Stimulated activated CD8-positive, alpha-beta memory T cell treated with anti-CD3 and anti-CD28 coated beads, Interleukin-7, amount 100 ng/mL, for 1 hour (primary cell): Measurements from ENCODE around the gene ZNF302.
A peak's percentile ranks its signal among the peaks of the same experiment; 100 is the strongest.
"Not testable (repeated sequence)": the region's sequence is repeated elsewhere in the genome, so short reads cannot be mapped to it uniquely, and the experiment has no call there.

Source experiments
- DNase-seq, 2 donors: peaks; one replicate each; pipeline ENCODE4 v3.0.0-alpha.2; 2020; ENCODE audit warnings: low read depth in 2 of 2

The ZNF302 gene

DNA sequence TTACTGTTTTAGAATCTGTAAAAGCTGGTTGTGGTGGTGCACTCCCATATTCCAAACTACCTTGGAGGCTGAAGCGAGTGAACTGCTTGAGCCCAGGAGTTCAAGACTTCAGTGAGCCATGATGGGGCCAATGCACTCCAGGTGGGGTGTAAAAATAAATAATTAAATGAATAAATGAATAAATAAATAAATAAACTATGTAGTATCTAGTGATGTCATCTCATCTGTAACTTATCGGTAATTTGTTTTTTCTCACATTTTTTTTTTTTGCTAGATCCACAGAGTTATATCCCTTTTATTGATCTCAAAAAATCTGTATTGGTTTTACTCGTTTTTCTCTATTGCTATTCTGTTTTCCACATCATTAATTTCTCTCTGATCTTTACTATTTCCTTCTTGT lies 5.5 kb upstream of the ZNF302 start:
- no peak for DNase-seq

DNA sequence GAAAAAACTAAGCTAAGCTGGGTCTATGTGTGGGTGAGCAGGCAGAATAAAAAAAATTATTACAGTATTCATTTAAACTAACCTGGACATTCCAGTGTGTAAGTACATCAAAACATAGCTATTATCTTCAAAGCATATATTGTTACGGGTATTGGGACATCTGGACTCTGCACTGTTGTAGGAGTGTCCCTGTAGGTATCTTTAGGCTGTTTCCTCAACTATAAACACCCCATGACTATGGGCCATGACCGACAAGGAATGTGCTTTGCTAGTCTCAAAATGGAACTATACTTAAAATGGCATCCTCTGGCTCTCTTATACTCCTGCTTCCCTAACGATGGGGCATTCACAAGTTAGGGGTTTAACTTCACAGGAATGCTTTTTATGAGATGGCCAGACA lies 3.9 kb upstream of the ZNF302 start:
- DNase-seq, result no peak

DNA sequence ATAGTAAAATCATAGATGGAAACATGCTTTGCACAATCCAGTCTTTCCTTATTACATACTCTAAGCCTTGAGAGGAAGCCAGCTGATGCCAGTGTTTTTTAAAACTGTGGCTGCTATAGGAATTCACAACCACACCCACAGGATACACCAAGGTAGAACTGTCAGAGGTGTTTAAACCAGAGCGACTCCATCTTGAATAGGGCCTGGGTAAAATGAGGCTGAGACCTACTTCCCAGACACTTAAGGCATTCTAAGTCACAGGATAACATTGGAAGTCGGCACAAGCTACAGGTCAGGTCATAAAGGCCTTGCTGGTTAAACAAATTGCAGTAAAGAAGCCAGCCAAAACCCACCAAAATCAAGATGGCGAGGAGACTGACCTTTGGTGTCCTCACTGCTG lies 2.2 kb upstream of the ZNF302 start:
- no peak for DNase-seq

DNA sequence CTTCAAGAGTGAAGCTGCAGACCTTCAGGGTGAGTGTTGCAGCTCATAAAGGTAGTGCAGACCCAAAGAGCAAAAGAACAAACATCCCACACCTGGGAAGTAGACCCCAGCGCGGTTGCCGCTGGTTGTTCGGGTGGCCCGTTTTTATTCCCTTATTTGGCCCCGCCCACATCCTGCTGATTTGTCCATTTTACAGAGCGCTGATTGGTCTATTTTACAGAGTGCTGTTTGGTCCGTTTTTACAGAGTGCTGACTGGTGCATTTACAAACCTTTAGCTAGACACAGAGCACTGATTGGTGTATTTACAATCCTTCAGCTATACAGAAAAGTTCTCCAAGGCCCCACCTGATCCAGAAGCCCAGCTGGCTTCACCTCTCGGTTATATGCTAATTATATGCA lies 1.6 kb upstream of the ZNF302 start:
- DNase-seq, result no peak

DNA sequence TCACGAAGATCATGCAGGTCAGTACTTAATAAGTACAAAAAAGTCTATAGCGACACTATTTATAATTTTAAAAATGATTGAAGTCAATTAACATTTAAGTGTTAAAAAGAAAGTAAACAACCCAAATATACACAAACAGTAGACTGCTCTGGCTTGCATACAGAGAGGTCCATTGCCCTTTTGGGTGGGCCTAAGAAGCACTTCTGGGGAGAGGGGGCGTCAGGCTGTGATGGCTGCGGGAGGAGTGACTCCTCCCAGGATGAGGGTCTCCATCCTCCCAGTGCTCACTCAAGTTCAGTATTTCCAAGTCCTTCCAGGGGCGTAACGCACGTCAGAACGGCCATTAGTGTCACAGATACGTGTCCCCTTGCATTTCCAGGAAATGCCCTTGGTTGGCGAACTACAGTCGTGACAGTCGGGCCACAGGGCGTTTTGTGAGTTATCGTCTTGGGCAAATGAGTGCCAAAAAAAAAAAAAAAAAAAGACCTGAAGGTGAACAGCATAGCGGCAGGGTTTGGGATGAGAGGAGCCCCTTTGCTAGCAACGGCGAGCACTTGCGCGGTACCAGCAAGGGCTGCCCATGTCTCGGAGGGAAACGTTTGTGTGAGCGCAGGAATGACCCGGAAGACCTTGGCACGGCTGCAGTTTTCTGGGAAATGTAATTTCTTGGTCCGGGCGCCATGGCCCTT lies 637 bp upstream of the ZNF302 start, which contains the start of gene SCGB2B2:
Gene SCGB2B2 (minus strand): TSS at position 463 of the 689 bp plus-strand sequence. CDS start 82,596 bp downstream, outside the sequence.
- no peak for DNase-seq

DNA sequence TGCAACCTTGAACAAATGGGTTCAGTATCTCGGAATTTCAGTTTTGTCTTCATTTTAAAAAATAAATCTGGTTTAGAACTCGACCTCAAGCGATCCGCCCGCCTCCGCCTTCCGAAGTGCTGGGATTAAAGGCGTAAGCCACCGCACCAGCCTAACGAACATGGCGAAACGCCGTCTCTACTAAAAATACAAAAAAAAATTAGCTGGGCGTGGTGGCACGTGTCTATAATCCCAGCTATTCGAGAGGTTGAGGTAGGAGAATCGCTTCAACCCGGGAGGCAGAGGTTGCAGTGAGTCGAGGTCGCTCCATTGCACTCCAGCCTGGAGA lies 571 bp downstream of the ZNF302 start:
- no peak for DNase-seq

DNA sequence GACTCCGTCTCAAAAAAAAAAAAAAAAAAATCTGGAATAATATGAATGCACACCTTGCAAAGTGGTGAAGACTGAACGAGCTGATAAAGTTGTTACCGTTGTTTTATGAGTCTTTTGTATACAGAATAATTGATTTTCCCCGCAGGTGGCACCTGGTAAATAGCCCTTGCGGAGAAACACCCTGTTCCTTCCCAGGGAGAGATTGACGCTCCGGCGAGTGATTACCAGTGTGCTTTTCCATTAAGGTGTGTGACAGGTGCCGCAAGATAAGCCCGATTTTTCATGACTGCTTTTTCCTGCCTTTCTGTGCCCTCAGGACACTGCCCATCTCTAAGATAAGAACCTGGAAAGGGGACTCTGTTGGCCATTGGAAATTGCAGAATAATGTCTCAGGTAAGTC lies 943 bp downstream of the ZNF302 start:
- no peak for DNase-seq

DNA sequence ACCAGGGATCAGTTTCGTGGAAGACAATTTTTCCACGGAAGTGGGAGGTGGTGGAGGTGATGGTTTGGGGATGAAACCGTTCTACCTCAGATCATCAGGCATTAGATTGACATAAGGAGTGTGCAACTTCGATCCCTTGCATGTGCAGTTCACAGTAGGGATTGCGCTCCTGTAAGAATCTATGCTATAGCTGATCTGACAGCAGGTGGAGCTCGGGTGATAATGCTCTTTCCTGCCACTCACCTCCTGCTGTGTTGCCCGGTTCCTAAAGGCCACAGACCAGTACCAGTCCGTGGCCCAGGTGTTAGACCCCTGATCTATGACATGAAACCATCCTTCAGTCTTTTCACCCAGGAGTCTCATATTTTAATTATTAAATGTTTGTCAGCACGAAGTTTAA lies 4.0 kb downstream of the ZNF302 start:
- no peak for DNase-seq

DNA sequence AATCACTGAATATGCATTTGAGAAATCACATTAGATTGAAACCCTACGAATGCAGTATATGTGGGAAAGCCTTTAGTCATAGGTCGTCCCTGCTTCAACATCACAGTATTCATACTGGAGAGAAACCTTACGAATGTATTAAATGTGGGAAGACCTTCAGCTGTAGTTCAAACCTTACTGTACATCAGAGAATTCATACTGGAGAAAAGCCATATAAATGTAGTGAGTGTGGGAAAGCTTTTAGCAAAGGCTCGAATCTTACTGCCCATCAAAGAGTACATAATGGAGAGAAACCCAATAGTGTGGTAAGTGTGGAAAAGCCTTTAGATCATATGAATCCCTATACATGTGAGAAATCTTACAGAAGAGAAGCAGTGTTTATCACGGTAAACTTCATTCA lies 7.8 kb downstream of the ZNF302 start:
- not testable (repeated sequence) for DNase-seq

DNA sequence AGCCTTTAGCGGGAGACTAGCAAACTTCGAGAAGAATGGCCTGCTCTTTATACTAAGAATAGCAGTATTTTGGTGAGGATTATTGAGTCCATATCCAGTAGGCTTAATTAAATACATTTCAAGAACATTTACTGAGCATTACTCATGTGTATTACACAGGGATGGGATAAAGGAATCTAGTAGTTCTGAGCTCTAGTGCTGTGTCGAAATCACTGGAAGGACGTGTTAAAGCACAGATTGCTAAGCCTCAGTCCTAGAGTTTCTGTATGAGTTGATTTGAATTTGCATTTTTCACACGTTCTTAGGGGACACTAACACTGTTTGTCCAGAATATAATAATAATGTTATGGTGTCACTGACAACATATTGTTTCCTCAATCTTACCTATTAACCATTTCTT lies 9.0 kb downstream of the ZNF302 start:
- DNase-seq, result no peak

DNA sequence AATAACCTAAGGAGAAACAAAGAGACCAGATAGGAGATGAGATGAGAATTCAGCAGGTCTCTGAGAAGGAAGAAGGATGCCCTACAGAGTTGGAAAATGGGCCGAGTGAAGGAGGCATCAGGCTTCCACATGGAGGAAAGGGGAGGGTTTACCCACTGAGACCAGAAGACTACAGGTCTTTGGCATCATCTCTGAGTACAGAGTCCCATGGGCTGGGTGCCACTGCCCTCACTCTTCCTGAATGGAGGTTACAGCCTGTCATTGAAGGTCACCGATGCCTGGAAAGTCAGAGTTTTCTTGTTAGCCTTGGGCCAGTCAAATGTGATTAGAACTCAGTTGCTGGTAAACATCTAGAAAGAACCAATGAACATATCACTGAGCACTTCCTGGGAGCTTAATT lies 9.9 kb downstream of the ZNF302 start:
- DNase-seq, result no peak

DNA sequence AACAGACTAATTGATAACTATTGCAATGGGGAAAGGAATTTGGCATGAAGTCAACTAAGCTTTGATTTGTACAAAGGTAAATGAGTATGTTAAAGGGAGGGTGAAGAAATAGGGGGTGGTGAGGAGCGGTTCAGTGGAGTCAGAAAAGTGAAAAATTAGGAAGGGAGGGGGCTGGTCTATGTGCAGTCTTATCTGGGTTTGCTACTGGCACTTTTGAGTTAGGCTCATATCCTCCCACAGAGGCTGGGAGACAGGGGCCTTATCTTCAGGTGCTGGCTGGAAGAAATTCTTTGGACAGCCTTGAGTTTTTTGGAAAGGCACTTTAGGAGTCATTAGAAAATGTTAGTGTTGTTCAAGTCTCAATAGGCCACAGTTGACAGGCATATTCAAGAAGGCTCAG lies 11.1 kb downstream of the ZNF302 start:
- DNase-seq, result no peak

DNA sequence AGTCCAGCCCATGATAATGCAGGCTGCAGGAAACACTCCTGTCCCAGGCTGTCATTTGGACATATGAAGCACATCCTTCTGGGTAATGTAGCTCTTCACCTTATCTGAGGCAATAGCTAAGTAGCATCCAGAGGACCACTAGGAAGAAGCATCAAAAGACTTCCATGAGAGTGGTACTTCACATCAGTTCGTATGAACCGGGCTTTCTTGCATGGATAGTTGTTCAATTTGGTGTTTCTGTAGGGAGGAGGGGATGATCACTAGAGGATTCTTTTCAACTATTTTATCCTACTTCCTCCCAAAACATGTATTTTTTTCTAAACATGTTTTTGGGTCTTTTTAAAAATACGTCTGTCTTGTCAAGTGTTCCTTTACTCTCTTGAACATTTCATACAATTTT lies 12.9 kb downstream of the ZNF302 start:
- DNase-seq, result no peak

DNA sequence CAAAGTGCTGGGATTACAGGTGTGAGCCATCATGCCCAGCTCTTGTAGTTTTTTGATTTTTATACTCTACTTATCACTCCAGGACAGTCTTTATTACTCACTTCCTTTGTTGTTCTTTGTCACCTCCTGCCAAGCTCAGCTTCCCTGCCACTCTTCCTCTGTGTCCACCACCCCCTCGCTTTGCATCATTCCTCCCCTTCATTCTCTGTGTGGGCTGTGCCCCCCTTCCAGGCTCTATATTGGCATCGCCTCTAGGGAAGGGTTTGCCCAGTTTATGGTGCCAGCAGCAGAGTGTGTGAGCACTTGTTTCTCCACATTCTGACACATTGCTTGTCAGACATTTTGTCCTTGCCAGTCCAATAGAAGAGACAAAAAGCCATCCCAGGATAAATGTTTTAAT lies 15.1 kb downstream of the ZNF302 start:
- no peak for DNase-seq

DNA sequence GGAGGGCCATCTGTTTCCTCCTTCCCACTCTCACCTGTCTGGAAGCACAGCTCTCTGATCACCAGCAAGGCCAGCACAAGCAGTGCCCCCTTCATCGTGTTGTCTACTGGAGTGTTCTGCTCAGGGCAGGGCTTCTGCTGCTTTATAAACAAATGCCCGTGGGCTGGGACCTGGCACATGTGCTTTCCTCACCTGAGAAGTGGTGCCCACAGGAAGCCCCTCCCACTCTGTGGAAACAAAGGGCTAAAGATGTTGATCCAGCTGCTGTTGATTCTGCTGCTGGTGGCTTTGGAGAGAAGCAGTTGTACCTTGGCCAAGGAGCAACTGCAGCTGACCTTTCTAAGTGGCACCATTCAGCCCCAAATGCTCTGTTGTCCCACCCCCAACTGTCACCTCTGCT lies 30.2 kb downstream of the ZNF302 start:
- DNase-seq, result no peak

DNA sequence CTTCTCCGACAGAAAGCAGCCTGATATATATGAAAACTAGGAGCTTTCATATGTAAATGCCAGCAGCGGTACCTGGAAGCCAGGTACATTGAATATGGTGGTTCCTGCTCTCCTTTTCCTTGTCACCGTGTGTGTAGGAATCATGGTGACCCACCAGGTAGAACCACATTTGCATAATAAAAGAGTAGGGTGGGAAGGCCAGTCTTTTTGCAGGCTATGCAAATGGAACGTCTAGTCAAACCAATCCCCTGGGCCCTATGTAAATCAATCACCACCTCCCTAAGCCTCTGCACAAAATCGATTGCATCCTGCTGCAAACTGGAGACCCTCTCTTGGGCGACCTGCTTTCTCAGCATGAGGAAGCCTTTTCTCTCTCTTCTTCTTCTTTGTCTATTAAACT lies 34.4 kb downstream of the ZNF302 start:
- DNase-seq, result no peak

DNA sequence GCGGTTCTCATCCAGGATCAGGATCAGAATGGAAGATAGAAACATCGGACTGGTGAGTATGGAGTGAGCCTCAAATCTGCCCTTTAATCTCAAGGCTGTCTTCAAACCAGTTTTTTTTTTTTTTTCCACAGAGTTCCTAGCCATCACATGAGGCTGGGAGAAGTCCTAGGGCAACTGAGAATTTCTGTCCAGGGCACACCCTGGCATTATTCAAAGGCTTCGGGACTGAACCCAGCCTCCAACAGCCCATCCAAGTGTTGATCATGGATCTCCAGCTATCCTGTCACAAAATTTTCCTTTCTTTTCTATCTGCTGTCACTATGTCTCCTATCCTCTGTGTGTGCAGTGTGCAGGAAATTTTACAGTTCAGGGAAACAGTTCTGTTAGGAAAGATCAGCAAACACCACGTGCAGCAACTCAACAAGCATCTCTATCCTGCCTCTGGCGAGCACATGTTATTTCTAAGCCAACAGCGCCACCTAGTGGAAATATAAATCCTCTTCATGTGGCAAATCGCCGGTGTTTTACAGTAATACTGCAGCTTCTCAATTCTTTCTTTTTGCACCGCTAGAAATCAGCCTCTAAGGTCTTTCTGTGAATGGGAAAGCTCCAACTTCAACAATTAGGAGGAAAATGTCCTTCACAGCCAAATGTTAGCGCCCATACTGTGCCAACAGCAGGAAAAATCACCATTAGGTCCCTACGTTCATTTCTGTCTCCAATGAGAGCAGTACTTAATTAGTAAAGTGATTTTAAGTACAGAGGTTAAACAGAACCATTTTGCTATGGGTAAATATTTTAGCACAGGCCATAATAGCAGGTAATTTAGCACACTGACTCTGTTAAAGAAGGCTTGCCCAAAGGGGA lies 35.1 kb downstream of the ZNF302 start:
- peak; percentile 12 to 13 for DNase-seq

DNA sequence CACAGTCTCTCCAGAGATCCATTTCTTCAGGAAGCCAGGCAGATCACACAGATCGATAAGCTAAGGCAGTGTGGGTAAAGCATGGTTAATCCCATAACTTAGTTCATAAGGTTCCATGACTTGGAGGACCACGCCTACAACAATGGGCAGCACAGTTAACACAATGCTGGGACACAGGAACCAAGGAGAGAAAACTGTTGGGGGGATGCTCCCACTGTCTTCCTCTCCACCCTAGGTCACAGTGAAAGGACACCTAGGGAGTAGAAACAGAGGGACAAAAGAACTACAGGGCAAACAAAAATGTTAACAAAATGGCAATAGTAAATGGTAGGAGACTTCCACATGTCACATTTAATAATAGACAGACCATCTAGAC lies 35.8 kb downstream of the ZNF302 start:
- DNase-seq, result no peak

DNA sequence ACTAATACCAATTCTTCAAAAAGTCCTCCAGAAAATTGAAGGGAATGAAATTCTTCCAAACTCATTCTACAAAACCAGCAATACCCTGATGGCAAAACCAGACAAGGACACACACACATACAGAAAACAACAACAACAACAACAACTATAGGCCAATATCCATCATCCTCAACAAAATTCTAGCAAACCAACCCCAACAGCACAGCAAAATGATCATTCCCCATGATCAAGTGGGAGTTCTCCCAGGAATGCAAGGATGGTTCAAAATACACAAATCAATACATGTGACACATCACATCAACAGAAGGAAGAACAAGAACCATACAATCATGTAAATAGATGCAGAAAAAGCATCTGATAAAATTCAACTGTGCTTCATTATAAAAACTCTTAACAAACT lies 37.9 kb downstream of the ZNF302 start:
- DNase-seq, result no peak

DNA sequence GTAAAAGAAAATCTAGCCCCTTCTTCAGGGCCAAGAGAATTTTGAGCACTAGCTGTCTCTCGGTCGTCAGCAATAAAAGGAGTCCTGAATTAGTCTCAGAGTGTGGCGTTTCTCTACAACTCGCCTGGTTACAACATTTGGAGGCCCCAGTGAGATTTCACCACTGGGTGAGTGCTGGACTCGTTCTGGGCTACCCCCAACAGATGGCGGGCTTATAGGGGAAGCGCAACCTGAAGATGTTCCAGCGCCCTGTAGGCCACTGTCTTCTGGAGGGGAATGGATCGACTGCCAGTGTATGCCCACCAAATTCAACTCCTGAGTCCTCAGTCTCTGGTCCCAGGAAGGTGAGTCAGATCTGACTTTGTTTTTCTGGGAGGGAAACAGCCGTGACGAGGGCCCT lies 44.9 kb downstream of the ZNF302 start:
- no peak for DNase-seq

DNA sequence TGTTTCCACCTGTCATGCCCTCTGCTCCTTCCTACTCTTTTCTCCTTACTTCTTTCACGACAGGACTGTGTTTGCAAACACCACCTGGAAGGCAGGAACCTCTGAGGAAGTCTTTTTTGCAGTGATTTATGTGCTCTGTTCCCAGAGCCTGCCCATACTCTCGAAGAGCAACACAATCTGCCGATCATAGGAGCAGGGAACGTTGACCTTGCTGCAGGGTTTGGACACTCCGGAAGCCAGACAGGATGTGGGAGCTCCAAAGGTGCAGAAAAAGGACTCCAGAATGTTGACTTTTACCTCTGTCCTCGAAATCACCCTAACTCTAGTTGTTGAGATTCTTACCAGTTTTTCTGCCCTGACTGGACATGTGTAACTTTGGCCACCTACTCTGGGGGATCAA lies 47.9 kb downstream of the ZNF302 start:
- DNase-seq, result no peak

DNA sequence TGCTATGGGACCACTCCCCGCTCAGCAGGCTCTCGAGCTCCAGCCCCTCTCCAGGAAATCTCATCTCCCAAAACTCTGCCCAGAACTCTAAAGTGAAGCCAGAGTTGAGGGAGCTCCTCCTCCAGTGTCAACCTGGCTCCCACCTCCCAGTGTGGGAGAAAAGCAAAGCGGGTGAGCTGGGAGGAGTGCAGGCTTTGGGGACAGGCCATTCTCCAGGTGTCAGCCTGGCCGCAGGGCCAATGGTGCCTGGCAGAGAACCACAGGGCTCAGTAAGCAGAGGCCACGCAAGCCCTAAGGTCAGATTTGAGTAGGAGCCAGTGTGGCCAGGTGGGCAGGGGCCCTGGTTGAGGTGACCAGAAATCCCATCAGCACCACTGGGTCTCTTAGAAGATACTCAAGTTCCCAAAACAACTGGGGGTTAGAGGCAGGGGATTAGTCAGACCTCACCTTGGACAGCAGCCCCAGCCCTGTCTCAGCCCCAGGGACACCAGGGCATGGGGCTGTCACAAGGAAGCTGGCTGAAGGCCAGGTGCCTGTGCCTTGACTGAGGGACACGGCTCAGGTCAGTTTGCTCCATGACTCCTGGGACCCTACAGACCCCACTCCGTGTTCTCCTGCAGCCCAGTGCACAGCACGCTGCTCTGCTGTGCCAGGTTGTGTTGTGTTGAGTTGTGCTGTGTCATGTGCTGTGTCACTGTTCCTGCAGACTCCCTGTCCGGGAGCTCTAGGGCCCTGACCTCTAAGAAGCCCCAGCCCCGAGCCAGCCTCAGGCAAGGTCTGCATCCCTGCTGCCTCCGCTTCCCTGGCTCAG lies 53.7 kb downstream of the ZNF302 start:
- DNase-seq, result no peak

DNA sequence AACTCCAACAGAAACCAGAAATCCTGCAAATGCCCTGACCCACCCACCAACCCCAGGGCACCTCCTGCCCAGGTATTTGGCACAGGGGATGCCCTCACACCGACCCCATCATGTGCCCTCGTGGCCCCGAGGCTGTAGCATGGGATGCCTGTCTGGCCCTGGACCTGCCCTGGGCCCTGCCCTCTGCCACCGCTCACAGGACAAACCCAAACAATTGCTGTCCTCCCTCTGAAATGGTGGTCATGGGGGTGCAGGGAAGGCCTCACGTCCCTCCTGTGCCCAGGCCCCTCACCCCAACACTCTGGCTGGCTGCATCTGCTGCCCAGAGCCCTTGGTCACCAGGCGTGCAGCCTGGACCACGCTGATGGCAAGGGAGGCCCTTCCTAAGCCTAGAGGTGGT lies 54.5 kb downstream of the ZNF302 start:
- no peak for DNase-seq
